HFFc6 (cell line): ENCODE measurements around the gene KIF5C. TPM values are rescaled to one million over a fixed set of nuclear protein-coding genes. Genes with fewer than 3 reads are reported as not detected.
A peak's percentile ranks its signal among the peaks of the same experiment; 100 is the strongest.

ENCODE experiments used
- DNase-seq: peaks from one replicate; pipeline ENCODE4 v3.0.0-alpha.2; 2018
- H3K27ac Mint-ChIP-seq: 2 replicates; pipeline ENCODE4 v1.8.0; 2020; ENCODE audit warnings: mild to moderate bottlenecking, mixed read lengths
- H3K27me3 Mint-ChIP-seq: 2 replicates; pipeline ENCODE4 v1.8.0; 2021; ENCODE audit warnings: mild to moderate bottlenecking, moderate library complexity, mixed read lengths; ENCODE audit not compliant: insufficient read depth
- H3K36me3 Mint-ChIP-seq: 2 replicates; pipeline ENCODE4 v1.8.0; 2021; ENCODE audit warnings: low read depth, mixed read lengths
- H3K4me1 Mint-ChIP-seq: 2 replicates; pipeline ENCODE4 v1.8.0; 2020; ENCODE audit warnings: low read depth, mixed read lengths
- H3K4me3 Mint-ChIP-seq: 2 replicates; pipeline ENCODE4 v1.8.0; 2020; ENCODE audit warnings: mild to moderate bottlenecking, moderate library complexity, mixed read lengths
- H3K9me3 Mint-ChIP-seq: 2 replicates; pipeline ENCODE4 v1.8.0; 2020; ENCODE audit warnings: mild to moderate bottlenecking, mixed read lengths
- long read RNA-seq: library from polyadenylated mRNA; unstranded; transcript quantifications from one replicate; pipeline ENCODE4 v2.0.0, GENCODE V29; 2019
- total RNA-seq, 6 experiments: library from RNA; stranded (reverse); fragmentation: NEBNext Ultra II Directional; extraction: Animal tissue kit (Norgen Biotek cat#: 25700); gene quantifications; 2 replicates in 1 of 6; 3 replicates in 5 of 6; pipeline ENCODE4 v1.2.3, GENCODE V29; 2021
- TF ChIP-seq, protein P1 (sequence below): fragments of 200-600 bp; sonication (generic); IDR thresholded peaks from 2 replicates; pipeline ENCODE4 v1.5.0; 2021; ENCODE audit warnings: antibody characterized with exemption, mild to moderate bottlenecking

Gene KIF5C
- 1 to 10 TPM in 1 of 6 experiments, under 1 TPM in 5; 0.38 to 1.0 (median 0.54) TPM for total RNA-seq
- long read RNA-seq = 0 reads

DNA sequence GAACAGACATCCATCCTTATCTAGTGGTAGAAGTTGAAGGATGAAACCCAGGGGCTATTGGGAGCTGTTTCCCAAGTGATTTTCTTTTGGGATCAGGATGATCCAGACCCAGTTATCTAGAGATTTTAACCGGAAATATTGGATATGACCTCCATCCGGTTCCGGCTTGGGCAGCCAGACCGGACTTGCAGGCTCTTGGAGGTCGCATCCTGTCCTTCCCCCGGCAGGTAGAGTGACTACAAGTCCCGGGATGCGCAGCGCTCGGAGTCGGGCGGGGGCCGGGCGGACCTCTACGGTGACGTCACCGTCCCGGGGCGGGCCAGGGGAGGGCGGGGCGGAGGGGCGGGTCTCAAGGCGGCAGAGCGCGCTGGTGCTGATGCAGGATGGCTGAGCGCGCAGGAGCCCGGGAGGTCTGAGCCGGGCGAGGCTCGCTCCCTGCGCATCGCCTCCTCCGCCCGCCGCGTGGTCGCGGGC, at the start of gene KIF5C:
Gene KIF5C (plus strand): TSS at position 360 of the 474 bp plus-strand sequence. CDS start 391 bp downstream, outside the sequence.
- Mint-ChIP-seq H3K9me3 (no peaks in the 10 kb centered on the region), H3K27me3 (peaks cover 15% of the 10 kb centered on the region), H3K4me3 (peak within 1 kb of the TSS; percentile 45; the same call in 1 of the 2 replicates), H3K4me1 (peaks cover 4% of the 10 kb centered on the region; the same call in 1 of the 2 replicates), H3K27ac (no peak within 1 kb of the TSS), H3K36me3 (no peaks in the 10 kb centered on the region)
- TF ChIP-seq, protein P1, sequence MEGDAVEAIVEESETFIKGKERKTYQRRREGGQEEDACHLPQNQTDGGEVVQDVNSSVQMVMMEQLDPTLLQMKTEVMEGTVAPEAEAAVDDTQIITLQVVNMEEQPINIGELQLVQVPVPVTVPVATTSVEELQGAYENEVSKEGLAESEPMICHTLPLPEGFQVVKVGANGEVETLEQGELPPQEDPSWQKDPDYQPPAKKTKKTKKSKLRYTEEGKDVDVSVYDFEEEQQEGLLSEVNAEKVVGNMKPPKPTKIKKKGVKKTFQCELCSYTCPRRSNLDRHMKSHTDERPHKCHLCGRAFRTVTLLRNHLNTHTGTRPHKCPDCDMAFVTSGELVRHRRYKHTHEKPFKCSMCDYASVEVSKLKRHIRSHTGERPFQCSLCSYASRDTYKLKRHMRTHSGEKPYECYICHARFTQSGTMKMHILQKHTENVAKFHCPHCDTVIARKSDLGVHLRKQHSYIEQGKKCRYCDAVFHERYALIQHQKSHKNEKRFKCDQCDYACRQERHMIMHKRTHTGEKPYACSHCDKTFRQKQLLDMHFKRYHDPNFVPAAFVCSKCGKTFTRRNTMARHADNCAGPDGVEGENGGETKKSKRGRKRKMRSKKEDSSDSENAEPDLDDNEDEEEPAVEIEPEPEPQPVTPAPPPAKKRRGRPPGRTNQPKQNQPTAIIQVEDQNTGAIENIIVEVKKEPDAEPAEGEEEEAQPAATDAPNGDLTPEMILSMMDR = no peak
- DNase-seq = peak; percentile 36

DNA sequence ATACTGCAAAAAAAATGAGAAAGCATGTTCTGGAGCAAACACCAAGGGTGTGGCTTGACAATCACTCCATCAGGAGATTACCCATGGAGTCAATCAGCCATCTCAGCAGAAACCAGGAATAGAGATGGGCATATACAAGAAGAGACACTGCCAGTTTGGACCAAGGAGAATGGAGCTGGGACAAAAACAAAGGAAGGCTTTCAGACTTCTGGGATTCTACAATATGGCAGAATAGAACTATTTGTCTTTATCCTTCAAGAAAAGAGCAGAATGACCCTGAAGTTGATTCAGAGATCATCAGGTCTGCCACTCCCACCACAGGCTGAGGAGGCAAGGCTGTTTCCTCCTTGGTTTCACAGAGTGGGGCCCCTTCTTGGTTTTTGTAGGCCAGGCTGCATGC, 48.2 kb upstream of the KIF5C start:
- no peaks in the 10 kb centered on the region for H3K4me1 Mint-ChIP-seq
- TF ChIP-seq, protein P1 = no peak
- DNase-seq = no peak

DNA sequence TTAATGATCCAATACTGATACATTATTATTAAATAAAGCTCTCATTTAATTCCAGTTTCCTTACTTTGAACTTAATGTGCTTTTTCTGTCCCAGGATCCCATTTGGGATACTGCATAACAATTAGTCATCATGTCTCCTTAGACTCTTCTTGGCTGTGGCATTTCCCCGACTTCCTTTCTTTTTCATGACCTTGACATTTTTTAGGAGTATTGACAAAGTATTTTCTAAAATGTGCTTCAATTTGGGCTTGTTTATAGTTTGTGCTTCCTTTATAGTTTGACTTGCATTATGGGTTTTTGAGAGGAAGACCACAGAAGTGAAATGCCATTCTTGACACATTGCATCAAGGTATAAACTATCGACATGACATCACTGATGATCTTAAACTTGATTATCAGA, 46.1 kb upstream of the KIF5C start:
- peaks cover 26% of the 10 kb centered on the region for H3K27me3 Mint-ChIP-seq
- TF ChIP-seq, protein P1 = no peak
- H3K9me3 Mint-ChIP-seq = no peaks in the 10 kb centered on the region; the same call in 1 of the 2 replicates
- no peak overlapping the region for H3K4me3 Mint-ChIP-seq
- no peaks in the 10 kb centered on the region for H3K4me1 Mint-ChIP-seq
- DNase-seq = no peak
- H3K27ac Mint-ChIP-seq = no peak overlapping the region
- H3K36me3 Mint-ChIP-seq = no peaks in the 10 kb centered on the region

More for the DNA sequence above, 48.2 kb upstream of the KIF5C start:
- H3K36me3 Mint-ChIP-seq = no peaks in the 10 kb centered on the region
- no peak overlapping the region for H3K27ac Mint-ChIP-seq
- no peak overlapping the region for H3K4me3 Mint-ChIP-seq
- H3K9me3 Mint-ChIP-seq = no peaks in the 10 kb centered on the region; the same call in 1 of the 2 replicates
- H3K27me3 Mint-ChIP-seq = peaks cover 17% of the 10 kb centered on the region

DNA sequence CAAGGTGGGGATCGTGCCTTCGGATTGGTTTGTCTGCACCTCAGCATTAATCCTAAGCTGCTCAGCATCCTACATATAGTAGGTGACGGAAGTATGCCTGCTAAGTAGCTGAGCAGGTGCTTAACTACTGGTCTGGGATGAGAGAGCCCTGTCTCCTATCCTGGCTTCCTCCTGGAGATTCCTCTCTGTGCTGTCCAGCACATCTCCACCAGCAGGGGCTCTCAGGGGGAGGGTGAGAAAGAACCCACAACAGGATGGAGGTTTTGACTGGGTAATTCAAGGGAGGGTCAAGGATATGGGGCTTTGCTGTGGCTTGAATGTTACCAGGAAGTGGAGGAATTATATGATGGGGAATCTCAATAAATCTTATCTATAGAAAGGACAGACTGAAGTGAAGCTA, 45.4 kb upstream of the KIF5C start:
- Mint-ChIP-seq H3K9me3 (no peaks in the 10 kb centered on the region; the same call in 1 of the 2 replicates), H3K4me1 (no peaks in the 10 kb centered on the region), H3K4me3 (no peak overlapping the region), H3K36me3 (no peaks in the 10 kb centered on the region), H3K27me3 (peaks cover 28% of the 10 kb centered on the region), H3K27ac (no peak overlapping the region)
- DNase-seq = no peak
- TF ChIP-seq, protein P1 = no peak

DNA sequence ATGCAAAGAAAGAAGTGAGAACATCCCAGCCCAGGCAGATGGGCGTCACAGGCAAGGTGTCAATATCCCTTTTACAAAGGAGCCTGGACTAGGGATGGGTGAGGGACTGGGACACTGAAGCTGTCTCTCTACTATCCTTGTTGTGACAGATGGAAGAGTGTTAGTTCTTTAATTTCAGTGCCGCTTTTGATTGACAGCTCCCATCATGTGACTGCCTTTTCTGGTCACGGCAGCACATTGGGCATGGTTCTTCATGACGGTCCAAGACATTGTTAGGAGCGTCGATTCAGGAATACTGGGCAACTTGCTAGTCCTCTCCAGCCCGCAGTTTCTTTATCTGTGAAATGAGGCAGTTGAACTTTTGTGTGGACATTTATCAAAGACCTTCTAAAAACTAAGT, 42.4 kb upstream of the KIF5C start:
- Mint-ChIP-seq H3K4me3 (no peak overlapping the region), H3K4me1 (no peaks in the 10 kb centered on the region), H3K27ac (no peak overlapping the region), H3K9me3 (no peaks in the 10 kb centered on the region), H3K36me3 (no peaks in the 10 kb centered on the region), H3K27me3 (peaks cover 37% of the 10 kb centered on the region)
- TF ChIP-seq, protein P1 = no peak
- DNase-seq = no peak
